Measurements from ENCODE around the gene APBB2.

- TF ChIP-seq CTCF (IDR thresholded peaks at IDR 0.05) (no peak), POLR2A (IDR thresholded peaks at IDR 0.05) (no peak)
Observed at GRCh38 chr4:41164405-41164804, 49.9 kb downstream of the APBB2 start.
